ENCODE data around the gene GANC.
"Not testable (repeated sequence)": the region's sequence is repeated elsewhere in the genome, so short reads cannot be mapped to it uniquely, and the experiment has no call there.

GANC gene

DNA sequence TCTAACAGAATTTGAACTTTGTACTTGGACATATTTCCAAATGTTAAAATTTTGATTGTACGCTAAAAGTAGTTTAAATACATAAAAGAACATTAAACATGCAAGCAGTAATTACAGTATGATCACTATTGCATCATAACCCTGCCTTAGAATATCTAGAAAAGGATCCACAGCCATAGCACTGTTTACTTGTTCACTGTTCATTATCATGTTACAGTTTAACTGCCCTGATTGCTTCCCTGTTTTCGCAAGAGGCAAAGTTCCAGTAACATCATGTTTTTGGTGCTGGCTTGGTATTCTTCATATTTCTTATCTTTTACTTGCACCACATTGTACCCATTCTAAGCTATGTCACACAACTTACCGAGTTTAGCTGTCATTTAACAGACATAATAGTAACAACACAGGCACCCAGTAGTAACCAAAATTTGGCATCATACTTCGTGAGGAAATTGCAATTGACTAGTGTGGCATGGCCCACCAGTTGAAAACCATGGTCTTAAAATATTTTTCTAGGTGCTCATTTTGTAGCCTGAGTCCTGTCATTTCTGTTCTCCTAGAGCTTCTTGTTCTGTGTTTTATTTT, 13.5 kb downstream of the GANC start:
- TF ChIP-seq EZH2phosphoT487 (IDR thresholded peaks at IDR 0.05; ENCODE audit: low read length) (no peak), EZH2 (optimal IDR thresholded peaks at IDR 0.05; ENCODE audit: low read depth, low read length) (no peak)
- TF ChIP-seq, protein P1, sequence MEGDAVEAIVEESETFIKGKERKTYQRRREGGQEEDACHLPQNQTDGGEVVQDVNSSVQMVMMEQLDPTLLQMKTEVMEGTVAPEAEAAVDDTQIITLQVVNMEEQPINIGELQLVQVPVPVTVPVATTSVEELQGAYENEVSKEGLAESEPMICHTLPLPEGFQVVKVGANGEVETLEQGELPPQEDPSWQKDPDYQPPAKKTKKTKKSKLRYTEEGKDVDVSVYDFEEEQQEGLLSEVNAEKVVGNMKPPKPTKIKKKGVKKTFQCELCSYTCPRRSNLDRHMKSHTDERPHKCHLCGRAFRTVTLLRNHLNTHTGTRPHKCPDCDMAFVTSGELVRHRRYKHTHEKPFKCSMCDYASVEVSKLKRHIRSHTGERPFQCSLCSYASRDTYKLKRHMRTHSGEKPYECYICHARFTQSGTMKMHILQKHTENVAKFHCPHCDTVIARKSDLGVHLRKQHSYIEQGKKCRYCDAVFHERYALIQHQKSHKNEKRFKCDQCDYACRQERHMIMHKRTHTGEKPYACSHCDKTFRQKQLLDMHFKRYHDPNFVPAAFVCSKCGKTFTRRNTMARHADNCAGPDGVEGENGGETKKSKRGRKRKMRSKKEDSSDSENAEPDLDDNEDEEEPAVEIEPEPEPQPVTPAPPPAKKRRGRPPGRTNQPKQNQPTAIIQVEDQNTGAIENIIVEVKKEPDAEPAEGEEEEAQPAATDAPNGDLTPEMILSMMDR (IDR thresholded peaks at IDR 0.05; ENCODE audit: low read length), result no peak
- Histone ChIP-seq H3K79me2 (ENCODE audit: low read length) (no peaks in the 10 kb centered on the region), H4K20me1 (ENCODE audit: insufficient read depth, low read length) (no peaks in the 10 kb centered on the region), H3K36me3 (replicated peaks; ENCODE audit: insufficient read depth, low read length) (no peaks in the 10 kb centered on the region), H3K27me3 (replicated peaks; ENCODE audit: insufficient read depth, low read length) (no peaks in the 10 kb centered on the region), H3K9ac (ENCODE audit: low read length) (no peak overlapping the region), H3F3A (ENCODE audit: insufficient read depth, low read length) (no peaks in the 10 kb centered on the region), H2AFZ (ENCODE audit: low read length) (no peak overlapping the region), H3K4me2 (ENCODE audit: low read depth, low read length) (no peak overlapping the region), H3K9me3 (replicated peaks; ENCODE audit: insufficient read depth, low read length) (no peaks in the 10 kb centered on the region), H3K4me3 (ENCODE audit: low read length) (no peak overlapping the region), H3K9me2 (replicated peaks; ENCODE audit: insufficient read depth, low read length) (no peaks in the 10 kb centered on the region), H3K4me1 (ENCODE audit: low read length) (no peaks in the 10 kb centered on the region), H3K27ac (ENCODE audit: low read length) (no peak overlapping the region)
- no peak for DNase-seq

GRCh38 chr15:42287931-42288330, 14.9 kb downstream of the GANC start:
- Histone ChIP-seq H3K9me2 (replicated peaks; ENCODE audit: insufficient read depth, low read length) (no peaks in the 10 kb centered on the region), H2AFZ (ENCODE audit: low read length) (no peak overlapping the region), H3K36me3 (replicated peaks; ENCODE audit: insufficient read depth, low read length) (no peaks in the 10 kb centered on the region), H3K4me2 (ENCODE audit: low read depth, low read length) (no peak overlapping the region), H3K27ac (ENCODE audit: low read length) (no peak overlapping the region), H3K4me1 (ENCODE audit: low read length) (no peaks in the 10 kb centered on the region), H3K9ac (ENCODE audit: low read length) (no peak overlapping the region), H3F3A (ENCODE audit: insufficient read depth, low read length) (no peaks in the 10 kb centered on the region), H4K20me1 (ENCODE audit: insufficient read depth, low read length) (no peaks in the 10 kb centered on the region), H3K27me3 (replicated peaks; ENCODE audit: insufficient read depth, low read length) (no peaks in the 10 kb centered on the region), H3K4me3 (ENCODE audit: low read length) (no peak overlapping the region), H3K79me2 (ENCODE audit: low read length) (no peaks in the 10 kb centered on the region), H3K9me3 (replicated peaks; ENCODE audit: insufficient read depth, low read length) (no peaks in the 10 kb centered on the region)
- TF ChIP-seq EZH2phosphoT487 (IDR thresholded peaks at IDR 0.05; ENCODE audit: low read length) (no peak), EZH2 (optimal IDR thresholded peaks at IDR 0.05; ENCODE audit: low read depth, low read length) (no peak)
- TF ChIP-seq, protein P1 (IDR thresholded peaks at IDR 0.05; ENCODE audit: low read length), result no peak
- no peak for DNase-seq

DNA sequence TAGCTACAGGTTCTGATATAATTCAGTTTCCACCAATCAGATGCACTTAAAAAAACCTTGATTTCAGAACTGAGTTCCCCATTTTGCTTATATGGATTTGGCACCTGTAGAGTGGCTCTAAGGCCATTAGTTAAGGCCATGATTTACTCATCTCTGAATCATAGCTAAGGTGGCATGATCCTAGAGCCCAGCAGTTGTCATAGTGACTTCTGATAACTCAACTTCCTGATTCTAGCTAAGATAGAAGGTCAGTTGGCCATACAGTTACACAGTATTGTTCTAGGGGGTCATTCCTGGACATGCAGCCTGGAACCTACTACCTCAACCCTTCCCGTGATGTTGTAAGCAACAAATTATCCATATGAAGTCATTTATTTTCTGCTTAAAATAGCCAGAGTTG, 16.2 kb downstream of the GANC start:
- no peaks in the 10 kb centered on the region for H3K36me3 ChIP-seq (replicated peaks; ENCODE audit: insufficient read depth, low read length)

GRCh38 chr15:42301004-42301403, 28.0 kb downstream of the GANC start:
- H3K79me2 ChIP-seq (ENCODE audit: low read length); DNase-seq; H3F3A ChIP-seq (ENCODE audit: insufficient read depth, low read length); H3K9me2 ChIP-seq (replicated peaks; ENCODE audit: insufficient read depth, low read length); H3K36me3 ChIP-seq (replicated peaks; ENCODE audit: insufficient read depth, low read length); H3K9me3 ChIP-seq (replicated peaks; ENCODE audit: insufficient read depth, low read length); H3K4me3 ChIP-seq (ENCODE audit: low read length); H4K20me1 ChIP-seq (ENCODE audit: insufficient read depth, low read length); H3K27ac ChIP-seq (ENCODE audit: low read length); H3K27me3 ChIP-seq (replicated peaks; ENCODE audit: insufficient read depth, low read length); H3K4me2 ChIP-seq (ENCODE audit: low read depth, low read length); H3K4me1 ChIP-seq (ENCODE audit: low read length); H3K9ac ChIP-seq (ENCODE audit: low read length); H2AFZ ChIP-seq (ENCODE audit: low read length): not testable (repeated sequence)

More for the DNA sequence above, 16.2 kb downstream of the GANC start:
- Histone ChIP-seq H2AFZ (ENCODE audit: low read length) (no peak overlapping the region), H3K9me2 (replicated peaks; ENCODE audit: insufficient read depth, low read length) (no peaks in the 10 kb centered on the region), H3K79me2 (ENCODE audit: low read length) (no peaks in the 10 kb centered on the region), H4K20me1 (ENCODE audit: insufficient read depth, low read length) (no peaks in the 10 kb centered on the region), H3K27me3 (replicated peaks; ENCODE audit: insufficient read depth, low read length) (no peaks in the 10 kb centered on the region), H3K27ac (ENCODE audit: low read length) (no peak overlapping the region), H3F3A (ENCODE audit: insufficient read depth, low read length) (no peaks in the 10 kb centered on the region), H3K4me1 (ENCODE audit: low read length) (no peaks in the 10 kb centered on the region), H3K9me3 (replicated peaks; ENCODE audit: insufficient read depth, low read length) (no peaks in the 10 kb centered on the region), H3K9ac (ENCODE audit: low read length) (no peak overlapping the region), H3K4me2 (ENCODE audit: low read depth, low read length) (no peak overlapping the region), H3K4me3 (ENCODE audit: low read length) (no peak overlapping the region)
- DNase-seq, result no peak
- TF ChIP-seq, protein P1 (IDR thresholded peaks at IDR 0.05; ENCODE audit: low read length), result no peak
- TF ChIP-seq EZH2 (optimal IDR thresholded peaks at IDR 0.05; ENCODE audit: low read depth, low read length), result no peak
- no peak for TF ChIP-seq EZH2phosphoT487 (IDR thresholded peaks at IDR 0.05; ENCODE audit: low read length)

Data from MM.1S (cell line).